ENCODE measurements around the gene GSK3A. TPM values are rescaled to one million over a fixed set of nuclear protein-coding genes. Genes with fewer than 3 reads are reported as not detected.
"Not testable (repeated sequence)": the region's sequence is repeated elsewhere in the genome, so short reads cannot be mapped to it uniquely, and the experiment has no call there.

The GSK3A gene
- total RNA-seq, 2 experiments from 2014 or later, result 48.2 to 49.0 TPM

- ChIA-PET POLR2A (interaction anchor here (0.7 to 1.4 kb wide), 4 partner anchors 11 to 15 kb away, joined by 4 read pairs; no protein-coding TSS in a partner anchor), CTCF (interaction anchor here (0.7 to 1.4 kb wide), 4 partner anchors 12 to 140 kb away, joined by 3 to 7 read pairs (median 3); no protein-coding TSS in a partner anchor)
- not testable (repeated sequence) for H3K27me3 Mint-ChIP-seq (ENCODE audit: low read depth); ATAC-seq; H3K9me3 Mint-ChIP-seq (ENCODE audit: insufficient read depth); DNase-seq; H3K36me3 Mint-ChIP-seq (ENCODE audit: low read depth); H3K4me3 Mint-ChIP-seq; H3K27ac Mint-ChIP-seq
- H3K4me1 Mint-ChIP-seq (ENCODE audit: low read depth), result peaks cover 31% of the 10 kb centered on the region
Measured at GRCh38 chr19:42266928-42267603, 24.7 kb upstream of the GSK3A start.

GRCh38 chr19:42266105-42266504 lies 23.7 kb upstream of the GSK3A start:
- H3K36me3 Mint-ChIP-seq (ENCODE audit: low read depth); H3K9me3 Mint-ChIP-seq (ENCODE audit: insufficient read depth); DNase-seq; POLR2A ChIA-PET; CTCF ChIA-PET; H3K4me3 Mint-ChIP-seq; ATAC-seq; H3K27ac Mint-ChIP-seq; H3K27me3 Mint-ChIP-seq (ENCODE audit: low read depth): not testable (repeated sequence)
- H3K4me1 Mint-ChIP-seq (ENCODE audit: low read depth), result peaks cover 25% of the 10 kb centered on the region

DNA sequence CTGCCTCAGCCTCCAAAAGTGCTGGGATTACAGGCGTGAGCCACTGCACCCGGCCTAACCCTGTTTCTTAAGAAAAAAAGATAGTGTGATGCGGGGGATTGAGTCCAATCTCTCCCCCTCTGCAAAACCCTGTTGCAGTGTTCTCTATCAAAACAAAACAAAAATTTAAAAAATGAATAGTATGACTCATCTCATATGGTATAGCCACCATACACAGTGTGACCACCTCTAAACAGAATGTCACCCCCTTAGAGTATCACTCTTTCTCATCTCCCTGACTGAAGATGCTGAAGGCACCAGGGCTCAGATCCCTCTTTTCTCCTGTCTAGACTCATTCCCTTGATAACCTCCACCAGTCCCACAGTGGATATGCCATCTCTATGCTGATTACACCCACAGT lies 19.4 kb upstream of the GSK3A start:
- no peak for DNase-seq
- Mint-ChIP-seq H3K27me3 (ENCODE audit: low read depth) (peaks cover 4% of the 10 kb centered on the region), H3K27ac (no peak overlapping the region), H3K4me1 (ENCODE audit: low read depth) (peaks cover under 1% of the 10 kb centered on the region), H3K9me3 (ENCODE audit: insufficient read depth) (no peaks in the 10 kb centered on the region), H3K36me3 (ENCODE audit: low read depth) (no peaks in the 10 kb centered on the region), H3K4me3 (no peak overlapping the region)
- POLR2A ChIA-PET, result no interaction called here
- no peak for ATAC-seq
- CTCF ChIA-PET, result no interaction called here

GRCh38 chr19:42257842-42258241 lies 15.4 kb upstream of the GSK3A start:
- Mint-ChIP-seq H3K4me1 (ENCODE audit: low read depth) (peaks cover 11% of the 10 kb centered on the region), H3K27me3 (ENCODE audit: low read depth) (peaks cover 11% of the 10 kb centered on the region)
- H3K4me3 Mint-ChIP-seq; POLR2A ChIA-PET; H3K36me3 Mint-ChIP-seq (ENCODE audit: low read depth); H3K9me3 Mint-ChIP-seq (ENCODE audit: insufficient read depth); ATAC-seq; H3K27ac Mint-ChIP-seq; CTCF ChIA-PET; DNase-seq: not testable (repeated sequence)

DNA sequence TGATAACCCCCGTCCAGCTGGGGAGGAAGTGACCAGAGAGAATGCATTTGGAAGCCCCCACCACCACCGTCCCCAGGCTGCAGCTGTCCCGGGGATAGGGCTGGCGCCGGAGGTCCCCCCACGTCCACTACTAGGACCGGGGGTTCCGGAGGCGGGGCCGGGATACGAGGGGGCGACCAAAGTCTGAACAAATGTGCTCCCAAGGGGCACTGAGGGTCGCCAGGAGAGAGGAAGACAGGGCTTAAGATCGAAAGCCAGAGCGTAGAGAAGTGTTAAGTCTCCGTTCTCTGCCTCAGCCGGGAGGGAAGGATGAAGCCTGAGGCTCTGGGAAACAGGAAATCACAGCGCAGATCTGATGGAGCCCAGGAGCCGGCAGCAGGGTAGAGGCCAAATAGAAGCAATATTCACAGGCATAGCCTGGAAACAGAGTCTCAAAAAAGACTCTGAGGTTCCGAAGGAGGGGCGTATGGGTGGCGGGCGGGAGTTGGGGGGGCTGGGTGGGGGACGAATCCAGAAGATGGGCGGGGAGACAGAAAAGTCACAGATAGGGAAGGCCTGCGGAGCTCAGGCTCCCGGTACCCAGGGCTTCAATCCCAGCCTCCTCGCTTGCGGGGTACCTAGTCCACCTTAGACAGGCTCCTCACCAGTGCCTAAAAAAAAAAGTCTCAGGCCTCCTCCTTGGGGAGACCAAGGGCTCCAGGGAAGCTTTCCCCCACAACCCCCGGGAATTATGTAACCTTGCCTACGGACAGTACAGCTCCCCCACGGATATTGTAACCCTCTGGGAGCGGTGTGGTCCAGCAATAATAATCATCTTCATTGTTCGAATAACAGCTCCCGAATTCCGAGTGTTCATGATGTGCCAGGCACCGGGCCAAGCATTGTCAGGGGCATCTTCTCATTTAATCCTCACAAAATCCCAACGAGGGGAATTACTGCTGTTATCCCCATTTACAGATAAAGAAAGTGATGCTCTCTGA lies 13.7 kb upstream of the GSK3A start:
- ATAC-seq (no peak), DNase-seq (no peak)
- H3K4me1 Mint-ChIP-seq (ENCODE audit: low read depth), result peaks cover 27% of the 10 kb centered on the region
- CTCF ChIA-PET, result interaction anchor here (0.7 to 2.7 kb wide), 4 partner anchors 11 to 40 kb away, joined by 3 to 8 read pairs (median 4); no protein-coding TSS in a partner anchor
- H3K9me3 Mint-ChIP-seq (ENCODE audit: insufficient read depth), result no peaks in the 10 kb centered on the region
- H3K27me3 Mint-ChIP-seq (ENCODE audit: low read depth), result peaks cover 7% of the 10 kb centered on the region
- POLR2A ChIA-PET, result interaction anchor here (1.1 to 1.4 kb wide), 2 partner anchors 12 to 13 kb away, joined by 4 read pairs; no protein-coding TSS in a partner anchor
- H3K27ac Mint-ChIP-seq, result no peak overlapping the region
- H3K4me3 Mint-ChIP-seq, result peak overlapping the region; percentile 74
- H3K36me3 Mint-ChIP-seq (ENCODE audit: low read depth), result peaks cover 5% of the 10 kb centered on the region

GRCh38 chr19:42254850-42255765 lies 12.7 kb upstream of the GSK3A start, which contains the start of gene ERF:
Gene ERF (minus strand): TSS chr19:42255128. CDS start chr19:42254999, 129 bp downstream.
- peaks cover 7% of the 10 kb centered on the region for H3K27me3 Mint-ChIP-seq (ENCODE audit: low read depth)
- H3K36me3 Mint-ChIP-seq (ENCODE audit: low read depth), result peaks cover 5% of the 10 kb centered on the region
- peak within 1 kb of the TSS; percentile 74 for H3K4me3 Mint-ChIP-seq
- POLR2A ChIA-PET, result interaction anchor here (1.1 to 1.4 kb wide), 2 partner anchors 12 to 13 kb away, joined by 4 read pairs; no protein-coding TSS in a partner anchor
- peaks cover 36% of the 10 kb centered on the region for H3K4me1 Mint-ChIP-seq (ENCODE audit: low read depth)
- CTCF ChIA-PET, result interaction anchor here (0.8 to 2.7 kb wide), 3 partner anchors 10 to 24 kb away, joined by 3 to 8 read pairs (median 6); no protein-coding TSS in a partner anchor
- DNase-seq, result peak; percentile 93
- no peaks in the 10 kb centered on the region for H3K9me3 Mint-ChIP-seq (ENCODE audit: insufficient read depth)
- H3K27ac Mint-ChIP-seq, result peak within 1 kb of the TSS; percentile 85
- ATAC-seq, result peak; percentile 67

DNA sequence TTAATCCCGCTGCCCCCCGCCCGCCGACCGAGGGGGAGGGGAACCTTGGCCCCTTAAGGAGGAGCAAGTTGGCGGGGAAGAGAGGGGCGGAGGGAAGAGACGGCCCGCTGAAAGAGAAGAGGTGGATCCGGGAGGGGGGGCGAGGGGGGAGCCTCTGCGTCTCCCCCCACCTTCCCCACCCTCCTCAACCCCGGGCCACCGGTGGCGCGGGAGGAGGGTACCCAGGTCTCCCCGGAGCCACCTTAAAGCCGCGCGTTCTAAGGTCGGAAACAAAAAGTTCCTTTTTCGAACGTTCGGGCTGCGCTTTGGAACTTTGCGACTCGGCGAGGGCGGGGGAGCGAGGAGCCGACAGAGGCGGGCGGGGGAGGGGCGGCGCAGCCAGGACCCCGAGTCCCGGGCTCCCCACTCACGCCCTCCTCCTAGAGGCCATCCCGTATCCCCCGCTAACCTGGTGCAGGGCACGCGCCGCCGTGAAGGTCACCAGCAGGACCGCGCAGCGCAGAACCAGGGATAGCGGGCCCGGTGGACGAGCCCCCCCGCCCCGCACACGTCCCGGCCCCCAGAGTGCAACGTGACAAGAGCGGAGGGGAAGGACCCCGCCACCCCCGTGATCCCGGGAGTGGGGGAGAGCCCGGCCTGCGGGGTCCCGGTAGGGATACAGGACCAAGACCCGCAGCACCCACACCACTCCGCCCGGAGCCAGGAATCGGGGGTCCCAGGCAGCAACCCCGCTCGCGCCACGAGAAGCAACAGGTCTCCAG lies 11.9 kb upstream of the GSK3A start:
- peaks cover 12% of the 10 kb centered on the region for H3K36me3 Mint-ChIP-seq (ENCODE audit: low read depth)
- H3K27ac Mint-ChIP-seq, result peak overlapping the region; percentile 85
- peak overlapping the region; percentile 74 for H3K4me3 Mint-ChIP-seq
- no peaks in the 10 kb centered on the region for H3K9me3 Mint-ChIP-seq (ENCODE audit: insufficient read depth)
- peak; percentile 83 for DNase-seq
- peaks cover 7% of the 10 kb centered on the region for H3K27me3 Mint-ChIP-seq (ENCODE audit: low read depth)
- ChIA-PET CTCF (no interaction called here), POLR2A (no interaction called here)
- ATAC-seq, result peak; percentile 41
- H3K4me1 Mint-ChIP-seq (ENCODE audit: low read depth), result peaks cover 36% of the 10 kb centered on the region

DNA sequence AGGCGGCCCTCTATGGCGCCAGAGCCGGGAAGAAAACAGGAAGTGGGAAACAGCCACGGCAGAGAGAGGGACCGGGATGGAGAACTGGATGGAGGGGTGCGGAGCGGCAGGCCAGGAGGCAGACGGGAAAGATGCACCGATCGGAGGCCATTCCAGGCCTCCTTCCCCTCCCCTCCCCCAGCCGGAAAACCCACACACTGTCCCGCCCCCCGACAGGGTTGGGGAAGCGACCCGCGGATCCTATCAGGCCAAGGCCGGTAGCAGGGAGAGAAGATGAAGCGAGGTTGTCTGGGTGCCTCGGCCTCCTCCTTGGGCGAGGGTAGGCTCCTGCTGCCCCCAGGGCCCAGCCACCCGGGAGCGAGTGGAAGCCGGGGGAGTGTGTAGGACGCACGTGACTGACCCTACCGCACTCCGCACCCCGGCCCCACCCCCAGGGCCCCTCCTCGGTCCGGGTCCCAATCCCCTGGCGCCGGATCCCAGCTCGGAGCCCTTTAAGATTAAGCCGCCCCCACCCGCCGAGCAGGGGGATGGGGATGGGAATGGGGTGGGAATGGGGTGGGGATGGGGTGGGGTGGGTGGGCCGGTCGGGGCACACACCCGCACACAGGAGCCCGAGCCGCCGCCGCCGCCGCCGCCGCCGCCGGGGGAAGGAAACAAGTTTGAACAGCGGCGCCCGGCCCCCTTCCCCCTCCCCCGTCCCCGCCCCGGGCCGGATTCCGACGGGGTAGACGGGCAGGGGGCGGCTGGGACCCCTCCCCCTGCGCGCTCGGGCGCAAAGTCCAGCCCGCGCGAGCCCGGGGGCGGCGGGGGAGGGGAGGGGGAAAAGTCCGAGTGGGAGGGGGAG lies 11.1 kb upstream of the GSK3A start:
- peaks cover 7% of the 10 kb centered on the region for H3K27me3 Mint-ChIP-seq (ENCODE audit: low read depth)
- H3K4me1 Mint-ChIP-seq (ENCODE audit: low read depth), result peaks cover 36% of the 10 kb centered on the region
- H3K27ac Mint-ChIP-seq, result peak overlapping the region; percentile 89
- ChIA-PET CTCF (no interaction called here), POLR2A (interaction anchor here (1.5 to 1.7 kb wide), 2 partner anchors 17 to 33 kb away, joined by 3 to 6 read pairs; partner anchors contain the start of gene ZNF526)
- peak; percentile 28 for ATAC-seq
- peak; percentile 70 for DNase-seq
- H3K36me3 Mint-ChIP-seq (ENCODE audit: low read depth), result peaks cover 12% of the 10 kb centered on the region
- peak overlapping the region; percentile 84 for H3K4me3 Mint-ChIP-seq
- H3K9me3 Mint-ChIP-seq (ENCODE audit: insufficient read depth), result no peaks in the 10 kb centered on the region

- no peak for ATAC-seq
- peaks cover 12% of the 10 kb centered on the region for H3K36me3 Mint-ChIP-seq (ENCODE audit: low read depth)
- no peaks in the 10 kb centered on the region for H3K9me3 Mint-ChIP-seq (ENCODE audit: insufficient read depth)
- H3K27me3 Mint-ChIP-seq (ENCODE audit: low read depth), result peaks cover 7% of the 10 kb centered on the region
- no peak for DNase-seq
- CTCF ChIA-PET, result interaction anchor here (3.6 kb wide), 1 partner anchor 27 kb away, joined by 22 read pairs; no protein-coding TSS in a partner anchor
- H3K27ac Mint-ChIP-seq, result peak overlapping the region; percentile 89
- POLR2A ChIA-PET, result interaction anchor here (1.0 to 1.7 kb wide), 4 partner anchors 9 to 32 kb away, joined by 3 to 6 read pairs (median 4); partner anchors contain the start of gene ZNF526
- peak overlapping the region; percentile 84 for H3K4me3 Mint-ChIP-seq
- peaks cover 36% of the 10 kb centered on the region for H3K4me1 Mint-ChIP-seq (ENCODE audit: low read depth)
Measured at GRCh38 chr19:42252365-42253244, 10.2 kb upstream of the GSK3A start.
